GM03348 (cell line): ENCODE results near the gene PLD4.

Experiments used
- DNase-seq: peaks from one replicate; pipeline ENCODE4 v3.0.0; 2012; ENCODE audit warnings: low spot score

Gene PLD4

DNA sequence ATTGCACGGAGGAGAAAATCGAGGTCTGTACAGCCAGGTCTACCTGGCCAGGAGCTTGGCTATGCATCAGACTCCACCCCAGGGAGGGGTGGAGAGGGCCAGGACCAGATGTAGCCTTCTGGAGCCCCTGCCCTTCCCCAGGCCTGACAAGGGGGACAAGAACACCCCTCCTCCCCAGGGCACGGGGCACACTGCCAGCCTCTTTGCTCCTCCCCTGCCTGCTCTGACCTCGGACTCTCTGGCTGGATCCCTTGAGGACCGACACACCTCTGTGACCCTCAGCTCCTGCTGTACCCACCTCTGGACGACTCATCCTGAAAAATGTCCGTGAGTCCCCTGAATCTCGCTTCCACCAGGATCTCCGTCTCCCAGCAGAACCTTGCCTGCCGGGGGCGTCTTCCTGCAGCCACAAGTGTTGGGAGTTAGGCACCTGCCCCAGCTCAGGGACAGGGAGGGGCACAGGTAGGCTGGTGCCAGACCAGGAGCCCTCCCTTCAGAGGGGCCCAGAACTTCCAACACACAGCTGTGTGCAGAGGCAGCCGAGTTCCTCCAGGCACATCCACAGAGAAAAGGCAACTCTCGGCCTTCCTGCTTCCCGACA is 31.7 kb downstream of the PLD4 start:
- DNase-seq = no peak

DNA sequence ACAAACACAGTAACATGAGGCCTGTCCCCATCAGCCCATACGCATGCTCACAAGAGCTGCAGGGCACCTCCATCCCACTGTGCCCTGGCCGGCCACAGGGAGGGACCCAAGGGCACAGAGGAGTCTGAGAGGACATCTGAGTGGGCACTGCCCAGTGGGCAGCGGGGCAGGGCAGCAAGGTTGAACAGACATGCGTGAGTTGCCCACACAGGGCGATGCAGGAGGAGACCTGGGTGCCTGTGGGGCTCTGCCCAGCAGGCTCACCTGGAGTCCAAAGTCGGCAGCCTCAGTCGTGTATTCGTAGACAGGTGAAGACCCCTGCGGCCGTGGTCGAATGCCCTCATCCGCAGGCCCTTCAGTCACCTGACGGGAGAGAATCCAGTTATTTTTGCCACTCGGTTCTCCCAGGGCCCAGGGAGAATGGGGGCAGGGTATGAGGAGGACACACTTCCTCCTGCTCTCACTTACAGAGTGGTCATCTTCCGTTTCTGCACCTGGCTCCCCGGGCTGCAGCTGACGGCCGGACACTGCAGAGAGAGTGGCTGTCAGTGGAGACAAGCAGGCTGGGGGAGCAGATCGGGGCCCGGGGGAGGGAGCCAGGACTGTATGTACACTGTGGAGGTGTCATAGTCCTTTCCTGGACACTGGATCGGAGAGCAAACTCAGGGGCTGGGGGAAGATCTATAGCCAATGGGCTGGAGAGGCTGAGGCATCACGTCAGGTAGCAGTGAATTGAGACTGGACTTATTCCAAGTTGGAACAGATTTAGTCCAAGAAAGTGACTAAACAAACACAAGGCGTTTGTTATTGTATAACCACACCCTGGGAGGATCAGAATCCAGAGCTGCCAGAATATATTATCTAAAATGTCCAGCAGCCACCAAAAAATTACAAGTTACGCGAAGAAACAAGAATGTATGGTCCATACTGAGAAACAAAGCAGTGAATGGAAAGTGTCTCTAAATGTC is 32.8 kb downstream of the PLD4 start:
- no peak for DNase-seq

DNA sequence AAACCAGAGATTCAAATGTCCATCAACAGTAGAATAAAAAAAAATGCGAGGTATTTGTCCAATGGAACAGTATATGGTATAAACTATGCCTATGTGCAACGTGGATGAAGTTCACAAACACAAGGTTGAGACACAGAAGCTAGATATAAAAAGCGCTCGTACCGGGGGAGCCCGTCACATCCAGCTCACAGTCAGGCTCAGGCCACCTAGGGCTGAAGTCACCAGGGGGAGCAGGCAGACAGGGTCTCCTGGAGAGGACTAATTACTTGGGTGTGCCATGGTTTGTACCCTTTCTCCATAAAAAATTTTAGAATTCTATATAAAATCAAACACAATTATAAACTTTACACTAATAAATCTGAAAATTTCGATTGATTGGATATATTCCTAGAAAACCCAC is 39.9 kb downstream of the PLD4 start:
- no peak for DNase-seq

DNA sequence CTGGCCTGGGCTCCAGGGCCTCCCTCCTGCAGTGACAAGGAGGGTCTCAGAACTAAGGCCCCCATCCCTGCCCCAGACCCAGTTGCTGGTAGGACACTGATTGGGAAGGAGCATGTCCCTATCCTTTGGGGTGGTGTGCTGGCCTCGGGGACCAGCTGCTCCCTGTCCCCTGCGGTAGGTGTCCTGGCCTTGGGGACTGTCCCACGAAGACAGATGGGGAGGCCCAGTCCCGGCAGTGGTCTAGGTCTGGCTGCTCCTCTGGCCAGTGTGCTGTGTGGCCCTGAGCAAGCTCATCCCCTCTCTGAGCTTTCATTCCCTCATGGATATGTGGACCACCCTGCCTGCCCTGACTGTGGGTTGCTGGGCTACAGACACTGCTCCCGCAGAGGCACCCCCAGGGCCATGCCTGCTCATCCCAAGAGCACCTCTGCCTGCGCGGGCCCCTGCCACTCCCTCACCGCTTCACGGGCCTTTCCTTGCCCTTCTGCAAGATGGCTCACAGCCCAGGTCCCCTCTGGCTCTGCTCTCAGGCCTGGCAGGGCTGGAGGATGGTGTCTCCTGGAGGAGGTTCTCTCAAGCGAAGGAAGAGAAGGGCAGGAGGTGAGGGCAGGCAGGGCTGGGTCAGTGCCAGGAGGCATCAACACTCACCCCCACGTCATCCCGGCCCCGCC is 41.0 kb downstream of the PLD4 start:
- DNase-seq = no peak

DNA sequence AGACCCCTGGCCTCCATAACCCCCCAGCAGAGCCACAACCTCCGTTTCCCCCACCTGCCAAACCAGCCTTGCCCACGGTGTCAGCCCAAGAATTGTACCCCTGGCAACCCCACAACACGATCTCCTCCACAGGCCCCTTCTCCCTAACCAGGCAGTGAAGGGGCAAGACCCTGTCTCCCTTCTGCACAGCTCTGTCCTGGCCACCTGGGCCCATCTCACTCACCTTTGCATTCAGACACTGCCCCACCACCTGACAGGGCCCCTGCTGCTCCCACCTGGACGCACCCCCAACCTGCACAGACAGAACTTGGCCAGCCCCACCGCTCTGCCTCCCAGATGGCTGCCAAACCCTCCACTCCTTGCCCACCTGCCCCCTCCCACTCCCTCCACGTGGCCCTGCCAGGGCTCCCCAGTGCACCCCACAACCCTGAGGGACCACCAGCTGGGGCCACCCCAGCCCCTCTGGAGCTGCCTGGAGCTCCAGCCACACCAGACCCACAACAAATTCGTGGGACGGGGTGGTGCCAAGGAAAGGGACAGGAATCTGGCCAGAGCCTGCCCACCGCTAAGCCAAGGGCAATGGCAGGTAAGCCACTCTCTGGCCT is 41.7 kb downstream of the PLD4 start:
- DNase-seq = no peak

DNA sequence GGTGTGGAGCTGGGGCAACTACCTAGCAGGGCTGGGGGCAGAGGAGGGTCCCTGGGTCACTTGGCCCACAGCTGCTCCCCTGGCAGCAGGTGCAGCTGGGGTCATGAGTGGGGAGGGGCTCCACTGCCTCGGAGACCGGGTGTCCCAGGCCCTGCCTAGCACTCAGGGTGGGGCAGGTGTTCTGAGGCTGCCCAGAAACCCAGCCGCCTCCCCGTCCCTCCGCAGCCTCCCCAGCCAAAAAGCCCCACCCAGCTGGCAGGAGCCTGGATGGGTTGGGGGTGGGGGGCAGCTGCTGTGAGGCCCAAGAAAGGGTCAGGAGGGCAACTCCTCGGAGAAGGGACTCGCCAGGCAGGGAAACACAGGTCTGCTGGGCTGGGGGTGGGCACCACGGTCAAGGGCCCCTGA is 42.3 kb downstream of the PLD4 start:
- no peak for DNase-seq

DNA sequence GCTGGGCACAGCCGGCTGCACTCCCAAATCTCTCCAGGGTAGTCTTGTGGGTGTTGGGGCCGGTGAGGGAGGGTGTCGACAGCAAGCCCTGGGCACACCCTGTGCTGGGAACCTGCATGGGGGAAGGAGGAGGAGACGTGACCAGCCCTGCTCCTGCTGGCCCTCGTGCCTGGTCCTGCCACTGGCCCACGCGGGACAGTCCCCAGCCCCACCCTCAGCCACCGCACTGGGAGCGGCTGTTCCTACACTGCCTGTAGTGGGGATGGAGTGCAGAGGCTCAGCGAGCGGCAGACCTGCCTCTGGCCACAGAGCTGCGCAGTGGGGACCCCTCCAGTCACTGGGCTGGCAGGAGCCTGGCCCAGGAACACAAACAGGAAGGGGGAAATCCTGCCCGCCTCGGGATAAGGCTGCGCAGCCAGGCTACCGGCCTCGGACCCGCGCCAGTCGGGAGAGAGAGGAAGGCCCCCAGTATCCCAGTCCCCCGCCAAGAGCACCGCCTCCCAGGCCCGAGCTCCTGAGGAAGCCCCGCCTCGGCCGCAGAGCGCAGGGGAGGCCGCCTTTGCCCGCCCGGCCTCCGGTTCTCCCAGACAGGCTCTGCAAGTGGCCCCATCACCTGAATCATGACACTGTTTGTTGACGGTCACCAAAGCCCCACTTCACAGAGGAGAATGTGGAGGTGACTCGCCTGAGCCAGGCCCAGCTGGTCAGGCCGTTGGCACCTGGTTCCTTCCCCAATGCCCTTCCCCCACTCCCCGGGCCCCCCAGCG is 42.9 kb downstream of the PLD4 start:
- DNase-seq = peak; percentile 70

DNA sequence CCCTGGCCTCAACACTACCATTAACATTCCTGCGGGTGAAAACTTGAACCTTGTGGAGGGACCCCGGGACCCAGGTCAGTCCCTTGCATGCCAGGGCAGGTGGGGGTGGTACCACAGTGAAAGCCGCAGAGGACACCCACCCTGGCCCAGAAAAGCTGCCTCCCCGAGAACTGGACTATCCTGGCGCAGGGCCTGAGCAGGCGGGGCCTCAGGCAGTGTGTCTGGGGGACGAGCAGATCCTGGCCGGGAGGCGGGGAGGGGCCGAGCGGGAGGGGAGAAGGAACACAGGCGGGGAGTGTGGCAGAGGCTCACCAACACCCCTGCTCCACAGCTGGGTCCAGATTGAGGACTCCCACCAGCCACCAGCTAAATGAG is 43.5 kb downstream of the PLD4 start:
- DNase-seq = peak; percentile 88

DNA sequence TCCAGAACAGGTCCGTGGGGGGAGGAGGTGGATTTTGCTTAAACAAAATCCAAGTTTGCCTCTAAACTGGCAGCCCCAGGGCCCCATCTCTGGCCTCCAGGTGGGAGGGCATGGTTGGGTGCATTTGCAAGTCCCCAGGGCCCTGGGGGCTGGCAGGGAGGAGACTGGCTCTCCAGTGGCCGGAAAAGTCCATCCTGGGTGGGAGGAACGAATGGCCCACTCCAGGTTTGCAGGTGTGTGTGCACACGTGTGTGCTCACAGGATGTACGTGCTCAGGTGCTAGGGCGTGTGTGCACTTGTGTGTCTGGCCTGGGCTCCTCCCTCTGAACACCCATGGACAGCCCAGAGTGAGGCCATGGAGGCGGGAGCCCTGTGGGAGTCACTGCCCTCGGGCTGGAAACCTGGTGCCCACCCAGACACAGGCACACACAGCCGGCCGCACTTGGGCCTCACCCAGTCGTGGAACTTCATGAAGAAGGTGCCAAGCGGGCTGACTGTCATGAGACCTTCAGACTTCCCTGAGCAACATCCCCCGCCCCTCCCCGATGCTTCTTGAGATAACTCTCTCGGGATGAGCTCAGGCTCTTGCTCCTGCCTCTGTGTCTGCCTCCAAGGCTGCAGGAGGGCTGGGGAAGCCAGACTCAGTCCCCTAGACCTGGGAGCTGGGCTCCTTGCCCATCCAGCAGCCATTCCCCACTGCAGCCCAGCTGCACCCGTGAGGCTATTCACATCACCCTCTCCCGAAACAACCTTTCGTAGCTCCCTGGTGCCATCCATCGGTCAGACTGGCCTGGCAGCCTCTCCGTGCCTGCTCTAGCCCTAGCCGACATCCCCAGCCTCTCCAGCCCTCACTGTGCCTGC is 44.1 kb downstream of the PLD4 start:
- DNase-seq = peak; percentile 72

DNA sequence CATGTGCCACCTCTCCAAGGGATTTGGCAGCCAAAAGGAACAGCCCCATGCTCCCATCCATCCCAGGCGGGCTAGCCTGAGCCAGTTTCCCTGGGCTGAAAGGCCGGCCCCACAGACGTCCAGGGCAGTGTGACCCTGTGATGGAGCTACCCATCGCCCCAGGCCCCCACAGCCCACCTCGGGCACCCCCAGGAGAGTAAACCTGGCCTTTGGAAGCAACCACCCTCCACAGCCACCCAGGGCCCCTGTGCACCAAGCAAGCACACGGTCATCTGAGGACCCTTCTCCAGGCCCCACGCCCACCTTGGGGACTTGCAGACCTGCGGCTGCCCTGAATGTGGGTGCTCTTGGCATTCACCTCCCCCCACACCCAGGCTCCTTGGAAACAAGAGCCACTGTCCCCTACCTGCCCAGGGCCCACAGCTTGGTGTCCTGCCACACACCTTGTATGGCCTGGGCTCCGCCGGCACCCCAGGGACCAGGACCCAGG is 45.1 kb downstream of the PLD4 start:
- no peak for DNase-seq

DNA sequence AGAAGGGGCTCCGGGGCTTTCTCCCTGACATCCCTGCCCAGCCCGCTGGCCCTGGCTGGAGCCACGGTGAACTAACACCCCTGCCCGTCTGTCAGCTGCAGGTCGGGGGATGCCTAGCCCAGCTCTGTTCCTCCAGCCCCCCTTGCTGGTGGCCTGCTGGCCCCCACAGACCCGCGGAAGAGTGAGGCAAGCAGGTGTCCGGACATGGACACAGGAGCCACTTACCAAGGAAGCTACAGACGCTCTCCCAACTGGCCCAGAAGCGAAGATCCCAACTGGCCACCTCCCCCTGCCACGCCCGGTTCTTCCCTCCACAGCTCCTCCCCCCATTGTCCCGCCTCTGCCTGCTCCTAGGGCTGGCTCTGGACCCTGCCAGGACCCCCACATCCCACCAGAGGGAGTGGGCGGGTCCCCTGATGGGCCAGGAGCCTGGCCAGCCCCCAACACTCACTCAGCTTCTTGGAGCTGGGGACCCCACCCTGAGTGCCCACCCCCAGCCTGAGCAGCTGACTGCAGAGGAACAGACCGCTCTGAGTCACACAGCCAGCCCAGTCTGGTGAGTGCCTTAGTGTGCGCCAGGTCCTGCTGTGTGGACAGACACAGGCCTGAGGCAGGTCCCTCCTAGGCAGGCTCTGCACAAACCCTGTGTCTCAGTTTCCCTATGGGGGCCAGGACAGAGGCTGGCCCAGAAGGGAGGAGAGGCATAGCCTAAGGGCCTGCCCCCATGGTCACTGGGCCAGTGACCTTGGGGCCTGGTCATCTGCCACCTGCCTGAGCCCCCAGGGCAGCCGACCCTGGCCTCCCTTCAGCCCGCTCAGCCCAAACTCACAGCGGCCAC is 45.8 kb downstream of the PLD4 start:
- DNase-seq = peak; percentile 93

DNA sequence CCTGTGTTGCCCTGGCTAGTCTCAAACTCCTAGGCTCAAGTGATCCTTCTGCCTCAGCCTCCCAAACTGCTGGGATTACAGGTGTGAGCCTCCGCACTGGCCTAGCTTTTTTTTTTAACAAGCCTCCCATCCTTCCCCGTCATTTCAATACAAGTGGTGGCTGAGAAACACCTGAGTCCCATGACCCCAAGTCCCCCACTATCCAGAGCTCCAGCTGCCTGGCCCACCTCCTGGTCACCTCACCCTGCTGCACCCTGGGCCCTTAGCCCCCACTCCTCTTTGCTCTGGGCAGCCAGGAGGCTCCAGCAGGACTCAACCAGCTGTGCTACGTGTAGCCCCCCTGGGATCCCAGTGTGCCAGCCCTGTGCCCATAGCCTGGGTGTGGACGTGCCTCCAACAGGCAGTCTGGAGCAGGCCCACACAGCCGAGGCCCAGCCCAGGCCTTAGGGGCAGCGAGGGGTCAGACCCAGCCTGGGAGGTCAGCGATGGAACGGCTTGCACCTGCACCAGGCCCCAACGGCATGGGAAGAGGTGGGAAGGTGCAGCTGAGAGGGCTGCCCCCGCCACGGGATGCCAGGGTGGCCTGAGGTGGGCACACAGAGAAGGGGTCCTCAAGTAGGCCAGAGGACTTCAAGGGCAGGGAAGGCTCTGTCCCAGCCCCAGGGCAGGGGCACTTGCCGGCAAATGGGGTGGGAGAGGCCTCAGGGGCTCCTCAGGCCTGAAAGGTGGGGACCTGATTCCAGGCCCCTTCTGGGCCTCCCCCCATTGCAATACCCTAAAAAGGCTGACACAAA is 47.0 kb downstream of the PLD4 start:
- no peak for DNase-seq

DNA sequence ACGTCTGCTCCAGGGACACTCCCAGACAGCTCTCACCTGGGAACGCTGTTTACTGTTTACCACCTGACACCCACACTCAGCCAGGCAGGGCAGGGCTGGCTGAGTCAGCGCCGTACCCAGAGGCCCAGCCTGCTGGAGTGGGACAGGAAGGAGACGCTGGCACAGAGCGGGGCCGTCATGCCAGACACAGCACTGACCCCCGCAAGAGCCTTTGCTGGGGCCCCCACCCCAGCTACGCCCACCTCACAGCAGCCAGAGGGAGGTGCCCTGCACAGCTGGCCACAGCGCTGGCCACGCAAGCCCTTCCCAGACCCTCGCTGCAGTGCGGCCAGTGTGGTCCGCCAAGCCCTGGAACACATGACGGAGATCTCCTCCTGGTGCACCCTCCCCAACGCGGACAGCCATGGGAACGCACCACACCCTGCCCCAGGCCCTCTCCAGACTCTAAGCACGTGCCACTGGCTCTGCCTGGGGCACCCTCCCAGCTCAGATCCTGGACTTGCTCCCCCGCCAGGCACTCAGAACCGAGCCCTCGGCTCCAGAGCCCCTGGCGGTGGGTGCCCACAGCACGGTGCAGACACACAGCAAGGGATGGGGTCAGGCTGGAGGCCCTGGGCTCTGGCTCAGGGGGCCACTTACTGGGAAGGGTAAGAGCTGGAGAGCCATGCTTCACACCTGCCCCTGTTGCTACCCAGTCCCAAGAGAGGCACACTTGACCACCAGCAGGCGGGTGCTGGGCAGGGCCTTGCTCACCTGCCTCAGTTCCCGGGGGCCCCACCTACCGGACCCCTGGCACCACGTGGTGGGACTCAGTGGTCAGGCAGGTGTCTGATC is 47.8 kb downstream of the PLD4 start:
- DNase-seq = peak; percentile 75

DNA sequence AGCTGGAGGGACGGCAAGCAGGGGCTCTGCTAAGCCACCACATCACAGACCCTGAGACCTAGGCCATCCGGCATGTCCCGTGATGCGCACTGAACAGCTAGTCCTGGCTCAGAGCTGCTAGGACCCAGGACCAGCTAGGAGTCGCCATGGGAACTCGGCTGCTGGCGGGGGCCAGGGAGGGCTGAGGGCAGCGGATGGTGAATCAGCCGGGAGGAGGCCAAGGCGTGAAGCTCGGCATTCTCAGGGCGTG is 48.4 kb downstream of the PLD4 start:
- peak; percentile 95 for DNase-seq

DNA sequence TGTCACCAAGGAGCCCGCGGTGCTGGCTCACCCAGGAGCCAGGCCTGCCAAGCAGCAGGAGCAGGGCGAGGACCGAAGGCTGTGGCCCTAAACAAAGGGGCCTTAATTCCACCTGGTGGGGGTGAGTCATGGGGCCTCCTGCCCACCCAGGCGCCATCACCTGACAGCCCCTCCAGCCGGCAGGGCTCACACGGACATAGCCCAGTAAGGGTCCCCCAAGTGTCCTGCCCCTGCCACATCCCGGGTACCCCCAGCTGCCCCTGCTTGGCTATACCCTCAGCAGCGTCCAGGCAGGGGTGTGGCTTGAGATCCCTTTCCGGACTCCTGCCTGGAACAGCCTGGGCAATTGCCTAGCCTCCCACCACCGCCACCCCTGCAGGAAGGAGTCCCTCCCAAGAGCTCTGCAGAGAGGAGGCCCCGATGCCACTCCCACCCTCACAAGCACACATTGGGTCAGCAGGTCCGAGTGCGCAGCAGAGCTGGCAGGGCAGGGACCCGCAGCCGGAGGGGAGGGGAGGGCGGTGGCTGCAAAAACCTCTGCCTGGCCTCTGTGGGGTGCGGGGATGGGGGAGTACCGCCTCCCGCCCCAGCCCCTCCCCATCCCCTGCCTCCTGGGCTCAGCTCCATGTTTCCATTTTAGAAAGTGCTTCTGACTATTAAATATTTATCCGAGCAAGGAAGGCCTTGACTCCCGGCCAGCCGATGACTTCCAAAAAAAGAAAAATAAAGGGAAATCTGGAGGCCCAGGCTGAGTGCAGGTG is 48.9 kb downstream of the PLD4 start:
- DNase-seq = peak; percentile 76

DNA sequence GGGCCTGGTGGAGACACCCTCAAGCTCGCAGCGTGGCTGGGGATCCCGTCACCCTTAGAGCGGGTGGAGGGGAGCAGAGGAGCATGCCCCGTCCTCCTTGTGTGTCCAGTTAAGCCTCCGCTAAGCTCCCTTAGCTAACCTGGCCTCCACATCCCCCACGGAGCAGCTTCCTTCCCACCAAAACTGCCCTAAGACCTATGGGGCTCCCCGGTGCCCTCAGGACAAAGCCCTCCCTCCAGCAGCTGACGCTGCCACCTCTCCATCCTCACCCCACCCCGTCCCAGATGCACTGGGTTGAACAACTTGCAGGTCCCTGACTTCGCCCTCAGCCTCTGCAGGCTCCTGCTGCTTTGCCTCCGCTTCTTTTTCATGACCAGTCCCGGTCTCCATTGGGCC is 49.5 kb downstream of the PLD4 start:
- no peak for DNase-seq

DNA sequence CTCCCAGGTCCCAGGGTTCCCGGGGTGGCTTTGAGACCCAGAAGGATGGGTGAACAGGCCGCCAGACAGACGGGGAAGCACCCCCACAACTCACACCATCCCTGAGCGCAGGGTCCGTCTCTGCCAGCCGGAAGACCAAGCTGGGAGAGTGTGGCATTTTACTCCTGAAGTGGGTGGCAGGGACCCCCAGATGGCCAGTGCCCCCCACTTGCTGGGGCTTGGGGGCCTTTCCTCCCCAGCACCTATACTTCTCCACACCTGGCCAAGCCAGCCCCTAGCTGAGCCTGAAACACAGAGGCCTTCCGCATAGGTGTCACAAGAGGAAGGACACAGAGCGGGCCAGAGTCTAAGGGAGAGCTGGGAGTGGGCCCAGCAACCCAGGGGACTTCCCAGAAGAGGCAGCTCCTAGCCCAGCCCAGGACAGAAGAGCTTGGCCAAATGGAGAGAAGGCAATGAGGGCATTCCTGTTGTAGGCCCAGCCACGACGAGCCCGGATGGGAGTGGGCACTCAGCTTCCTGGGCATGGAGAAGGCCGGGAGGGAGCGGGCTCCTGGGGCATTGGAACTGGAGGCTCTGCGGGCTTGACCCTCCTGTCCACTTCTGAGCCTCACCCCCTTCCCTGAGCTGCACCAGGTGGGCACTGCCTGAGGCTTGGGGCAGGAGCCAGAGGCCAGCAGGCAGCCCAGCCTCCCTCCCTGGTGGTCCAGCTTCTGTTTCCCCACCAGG is 50.1 kb downstream of the PLD4 start:
- DNase-seq = no peak
